ENCODE measurements around the gene KCNN3.

GRCh38 chr1:154759196-154759595, 110.9 kb downstream of the KCNN3 start:
- TF ChIP-seq, protein P1, sequence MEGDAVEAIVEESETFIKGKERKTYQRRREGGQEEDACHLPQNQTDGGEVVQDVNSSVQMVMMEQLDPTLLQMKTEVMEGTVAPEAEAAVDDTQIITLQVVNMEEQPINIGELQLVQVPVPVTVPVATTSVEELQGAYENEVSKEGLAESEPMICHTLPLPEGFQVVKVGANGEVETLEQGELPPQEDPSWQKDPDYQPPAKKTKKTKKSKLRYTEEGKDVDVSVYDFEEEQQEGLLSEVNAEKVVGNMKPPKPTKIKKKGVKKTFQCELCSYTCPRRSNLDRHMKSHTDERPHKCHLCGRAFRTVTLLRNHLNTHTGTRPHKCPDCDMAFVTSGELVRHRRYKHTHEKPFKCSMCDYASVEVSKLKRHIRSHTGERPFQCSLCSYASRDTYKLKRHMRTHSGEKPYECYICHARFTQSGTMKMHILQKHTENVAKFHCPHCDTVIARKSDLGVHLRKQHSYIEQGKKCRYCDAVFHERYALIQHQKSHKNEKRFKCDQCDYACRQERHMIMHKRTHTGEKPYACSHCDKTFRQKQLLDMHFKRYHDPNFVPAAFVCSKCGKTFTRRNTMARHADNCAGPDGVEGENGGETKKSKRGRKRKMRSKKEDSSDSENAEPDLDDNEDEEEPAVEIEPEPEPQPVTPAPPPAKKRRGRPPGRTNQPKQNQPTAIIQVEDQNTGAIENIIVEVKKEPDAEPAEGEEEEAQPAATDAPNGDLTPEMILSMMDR (IDR thresholded peaks at IDR 0.05): no peak
- TF ChIP-seq POLR2A (IDR thresholded peaks at IDR 0.05): no peak
